HUES48 (cell line): Measurements from ENCODE around the gene LRP1-AS.

Source experiments
- H3K27ac ChIP-seq: one replicate; pipeline ENCODE4 v1.7.0; 2013; ENCODE audit warnings: low read depth, low read length, inconsistent platforms
- H3K27me3 ChIP-seq: 2 replicates; pipeline ENCODE4 v1.6.1; 2013; ENCODE audit warnings: mild to moderate bottlenecking, low read length; ENCODE audit not compliant: control insufficient read depth, insufficient read depth
- H3K36me3 ChIP-seq: 2 replicates; pipeline ENCODE4 v1.6.1; 2013; ENCODE audit warnings: low read length; ENCODE audit not compliant: control insufficient read depth, insufficient read depth
- H3K4me1 ChIP-seq: 2 replicates; pipeline ENCODE4 v1.6.1; 2013; ENCODE audit warnings: mild to moderate bottlenecking, low read length; ENCODE audit not compliant: control insufficient read depth, insufficient read depth
- H3K4me3 ChIP-seq: 2 replicates; pipeline ENCODE4 v1.5.1; 2013; ENCODE audit warnings: mild to moderate bottlenecking, low read depth, low read length
- H3K9ac ChIP-seq: 2 replicates; pipeline ENCODE4 v1.6.1; 2013; ENCODE audit warnings: mild to moderate bottlenecking, low read depth, low read length, moderate library complexity
- H3K9me3 ChIP-seq: 2 replicates; pipeline ENCODE4 v1.6.1; 2013; ENCODE audit warnings: low read length; ENCODE audit not compliant: control insufficient read depth, insufficient read depth

Gene LRP1-AS

DNA sequence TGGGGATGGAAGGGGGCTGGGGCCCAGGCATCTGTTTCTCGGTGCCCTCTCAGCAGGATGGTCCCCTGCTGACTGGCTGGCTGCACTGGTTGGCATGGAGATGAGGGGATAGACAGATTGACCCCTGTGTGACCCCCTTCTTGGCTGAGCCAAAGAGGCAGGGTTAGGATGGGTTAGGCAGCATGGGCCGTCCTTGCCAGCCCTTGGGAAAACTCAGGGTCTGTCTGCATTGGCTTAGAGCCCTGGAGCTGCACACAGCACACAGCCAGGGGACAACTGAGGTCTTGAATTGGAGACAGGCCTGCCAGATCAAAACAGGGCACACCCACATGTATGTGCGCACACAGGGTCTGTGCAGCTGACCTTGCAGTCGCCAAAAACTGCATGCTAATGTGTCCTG is 11.2 kb upstream of the LRP1-AS start:
- Histone ChIP-seq H3K4me1 (no peaks in the 10 kb centered on the region), H3K36me3 (peaks cover 99% of the 10 kb centered on the region), H3K27ac (no peak overlapping the region), H3K27me3 (no peaks in the 10 kb centered on the region), H3K9ac (no peak overlapping the region), H3K4me3 (no peak overlapping the region), H3K9me3 (no peaks in the 10 kb centered on the region)

- peaks cover 100% of the 10 kb centered on the region for H3K36me3 ChIP-seq
- no peak overlapping the region for H3K27ac ChIP-seq
- H3K4me3 ChIP-seq, result no peak overlapping the region
- no peaks in the 10 kb centered on the region for H3K9me3 ChIP-seq
- H3K9ac ChIP-seq, result no peak overlapping the region
- H3K4me1 ChIP-seq, result no peaks in the 10 kb centered on the region
- no peaks in the 10 kb centered on the region for H3K27me3 ChIP-seq
Measured at GRCh38 chr12:57158186-57158585, 10.8 kb upstream of the LRP1-AS start.

GRCh38 chr12:57157588-57158173 is 10.3 kb upstream of the LRP1-AS start:
- Histone ChIP-seq H3K9ac (no peak overlapping the region), H3K9me3 (no peaks in the 10 kb centered on the region), H3K36me3 (peaks cover 99% of the 10 kb centered on the region), H3K4me3 (no peak overlapping the region), H3K27ac (no peak overlapping the region), H3K4me1 (0 out of 2 replicates have a peak, but pooled peaks cover under 1% of the 10 kb centered on the region), H3K27me3 (no peaks in the 10 kb centered on the region)

- H3K36me3 ChIP-seq, result peaks cover 96% of the 10 kb centered on the region
- no peak overlapping the region for H3K4me3 ChIP-seq
- no peaks in the 10 kb centered on the region for H3K27me3 ChIP-seq
- H3K9ac ChIP-seq, result no peak overlapping the region
- no peaks in the 10 kb centered on the region for H3K9me3 ChIP-seq
- H3K27ac ChIP-seq, result no peak overlapping the region
- H3K4me1 ChIP-seq, result peaks cover 9% of the 10 kb centered on the region; the same call in 1 of the 2 replicates
Measured at GRCh38 chr12:57156701-57157403, 9.4 kb upstream of the LRP1-AS start.

- Histone ChIP-seq H3K36me3 (peaks cover 93% of the 10 kb centered on the region), H3K9ac (no peak overlapping the region)
Measured at GRCh38 chr12:57154804-57155434, 7.5 kb upstream of the LRP1-AS start.

DNA sequence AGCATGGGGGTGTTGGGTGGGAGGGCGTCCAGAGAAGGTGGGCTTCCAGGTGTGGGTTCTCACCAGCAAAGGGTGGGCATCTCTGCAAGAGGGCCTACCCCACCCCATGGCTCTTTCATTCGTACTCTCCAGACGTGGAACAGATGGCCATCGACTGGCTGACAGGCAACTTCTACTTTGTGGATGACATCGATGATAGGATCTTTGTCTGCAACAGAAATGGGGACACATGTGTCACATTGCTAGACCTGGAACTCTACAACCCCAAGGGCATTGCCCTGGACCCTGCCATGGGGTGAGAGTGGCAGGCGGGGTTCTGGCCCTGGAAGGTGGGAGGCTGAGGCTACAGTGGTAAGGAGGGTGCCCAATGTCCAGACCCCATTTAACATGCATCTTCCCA is 6.7 kb upstream of the LRP1-AS start:
- Histone ChIP-seq H3K4me3 (no peak overlapping the region), H3K4me1 (peaks cover 14% of the 10 kb centered on the region; the same call in 1 of the 2 replicates), H3K27ac (no peak overlapping the region), H3K9me3 (no peaks in the 10 kb centered on the region), H3K36me3 (peaks cover 91% of the 10 kb centered on the region), H3K27me3 (no peaks in the 10 kb centered on the region), H3K9ac (no peak overlapping the region)

More at GRCh38 chr12:57154804-57155434, 7.5 kb upstream of the LRP1-AS start:
- Histone ChIP-seq H3K4me1 (peaks cover 14% of the 10 kb centered on the region; the same call in 1 of the 2 replicates), H3K27ac (no peak overlapping the region), H3K4me3 (no peak overlapping the region), H3K9me3 (no peaks in the 10 kb centered on the region), H3K27me3 (no peaks in the 10 kb centered on the region)

DNA sequence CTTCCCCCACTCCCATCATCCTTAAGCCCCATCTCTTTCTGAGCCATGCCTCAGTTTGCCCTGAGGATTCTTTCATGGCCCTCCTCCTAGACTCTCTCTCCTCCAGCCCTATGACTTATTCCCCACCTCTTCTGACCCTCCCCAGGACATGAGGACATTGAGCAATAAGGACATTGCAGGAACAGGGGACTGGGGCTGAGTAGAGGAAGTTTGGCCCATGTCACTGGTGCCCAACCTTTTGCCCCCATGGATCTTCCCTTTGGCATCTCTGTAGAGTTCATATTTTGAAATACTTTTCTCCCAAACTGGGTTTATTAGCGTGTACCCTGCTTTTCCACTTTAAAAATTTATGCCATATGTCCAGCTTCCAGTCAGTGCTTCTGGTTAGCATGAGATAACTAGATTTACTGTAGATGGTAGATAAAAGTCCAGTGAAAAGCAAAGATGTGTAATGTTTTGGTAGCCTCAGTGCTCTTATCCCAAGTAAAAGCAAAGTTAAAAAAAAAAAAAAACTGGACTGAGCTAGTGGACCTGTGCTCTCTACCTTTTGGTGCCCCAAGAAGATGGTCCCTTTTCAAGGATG is 6.1 kb upstream of the LRP1-AS start:
- Histone ChIP-seq H3K4me3 (no peak overlapping the region), H3K9ac (no peak overlapping the region), H3K36me3 (peaks cover 91% of the 10 kb centered on the region), H3K27me3 (no peaks in the 10 kb centered on the region), H3K9me3 (no peaks in the 10 kb centered on the region), H3K27ac (no peak overlapping the region), H3K4me1 (peaks cover 14% of the 10 kb centered on the region; the same call in 1 of the 2 replicates)

- Histone ChIP-seq H3K36me3 (peaks cover 91% of the 10 kb centered on the region), H3K9ac (no peak overlapping the region)
Measured at GRCh38 chr12:57152639-57153038, 5.2 kb upstream of the LRP1-AS start.

DNA sequence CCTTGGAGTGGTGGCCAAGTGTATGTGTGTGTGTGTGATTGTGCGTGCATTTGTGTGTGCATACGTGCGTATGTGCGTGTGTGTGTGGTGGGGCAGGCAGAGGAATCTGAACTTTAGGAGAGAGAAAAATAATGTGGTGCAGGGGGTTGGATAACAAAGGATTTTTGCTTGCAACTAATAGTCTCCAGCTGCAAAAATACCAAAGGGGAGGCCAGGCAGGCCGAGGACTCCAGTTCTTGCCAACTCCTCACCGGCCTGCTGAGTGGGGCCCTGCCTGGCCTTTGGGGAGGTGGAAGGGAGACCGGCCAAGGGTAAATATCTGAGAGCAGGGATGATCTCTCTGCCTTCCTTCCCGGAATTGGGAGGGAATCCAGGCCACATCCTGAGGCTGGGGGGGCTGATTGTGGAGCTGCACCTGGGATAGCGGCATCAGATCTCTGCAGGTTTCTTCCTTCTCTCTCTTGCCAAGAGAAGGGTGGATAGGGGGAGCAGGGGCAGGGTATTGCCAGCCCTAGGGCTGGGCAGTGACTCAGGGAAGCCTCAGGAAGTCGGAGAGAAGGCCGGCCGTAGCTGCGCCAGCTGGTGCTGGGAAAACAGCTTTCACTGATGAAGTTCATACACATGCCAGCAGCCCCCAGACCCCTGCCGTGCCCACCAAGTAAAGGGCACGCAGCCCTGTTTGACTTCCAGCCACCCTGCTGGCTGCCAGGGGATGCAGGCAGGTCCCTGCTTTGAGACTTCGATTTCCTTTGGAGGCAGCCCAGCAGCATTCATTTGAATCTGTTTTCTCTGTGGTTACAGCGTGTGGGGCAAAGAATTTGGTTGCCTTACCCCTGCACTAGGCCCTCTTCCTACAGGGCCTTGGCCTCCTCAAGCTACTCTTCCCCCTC is 4.6 kb upstream of the LRP1-AS start:
- H3K27ac ChIP-seq, result peak overlapping the region; percentile 23
- no peak overlapping the region for H3K9ac ChIP-seq
- H3K4me1 ChIP-seq, result peaks cover 19% of the 10 kb centered on the region; the same call in 1 of the 2 replicates
- peaks cover 91% of the 10 kb centered on the region for H3K36me3 ChIP-seq
- no peaks in the 10 kb centered on the region for H3K27me3 ChIP-seq
- no peak overlapping the region for H3K4me3 ChIP-seq
- H3K9me3 ChIP-seq, result no peaks in the 10 kb centered on the region

More at GRCh38 chr12:57152639-57153038, 5.2 kb upstream of the LRP1-AS start:
- no peaks in the 10 kb centered on the region for H3K9me3 ChIP-seq
- H3K27ac ChIP-seq, result no peak overlapping the region
- H3K27me3 ChIP-seq, result no peaks in the 10 kb centered on the region
- peaks cover 15% of the 10 kb centered on the region; the same call in 1 of the 2 replicates for H3K4me1 ChIP-seq
- H3K4me3 ChIP-seq, result no peak overlapping the region

DNA sequence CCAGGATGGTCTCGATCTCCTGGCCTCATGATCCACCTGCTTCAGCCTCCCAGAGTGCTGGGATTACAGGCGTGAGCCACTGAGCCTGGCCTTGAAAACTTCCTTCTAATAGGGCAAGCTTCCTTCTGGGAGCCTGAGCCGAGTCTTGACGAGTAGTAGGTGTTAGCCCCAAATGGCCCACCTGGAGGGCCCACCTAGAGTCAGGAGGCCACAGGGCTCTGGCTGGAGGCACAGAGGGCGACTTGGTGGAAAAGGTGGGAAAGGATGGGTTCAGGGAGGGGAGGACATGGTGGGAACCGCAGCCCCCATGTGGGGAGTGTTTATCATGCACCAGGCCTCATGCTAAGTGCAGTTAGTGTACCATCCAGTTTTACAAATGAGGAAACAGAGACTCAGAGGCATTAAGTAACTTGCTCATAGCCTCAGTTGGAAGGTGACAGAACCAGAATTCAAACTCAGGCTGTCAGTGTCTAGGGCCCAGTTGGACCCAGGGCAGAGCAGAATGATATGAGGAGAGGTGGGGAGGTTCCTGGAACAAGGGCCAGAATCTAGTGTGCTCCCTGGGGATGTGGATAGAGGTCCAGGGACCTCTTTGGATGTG is 3.1 kb upstream of the LRP1-AS start:
- Histone ChIP-seq H3K9me3 (no peaks in the 10 kb centered on the region), H3K36me3 (peaks cover 91% of the 10 kb centered on the region), H3K9ac (no peak overlapping the region; the same call in 1 of the 2 replicates), H3K27ac (peak overlapping the region; percentile 27), H3K4me1 (peaks cover 19% of the 10 kb centered on the region; the same call in 1 of the 2 replicates), H3K27me3 (no peaks in the 10 kb centered on the region), H3K4me3 (no peak overlapping the region)
